Suprapubic skin (tissue), 4 donors: ENCODE results near the gene ITGA2.

Experiments used
- CTCF ChIP-seq, 2 donors: fragments of 200-600 bp in 1 of 2; fragments of 450-650 bp in 1 of 2; sonication (generic) in 1 of 2; IDR thresholded peaks; one replicate each; pipeline ENCODE4 v1.5.1; 2016 to 2019; ENCODE audit warnings: antibody characterized with exemption in 2 of 2, mild to moderate bottlenecking in 1 of 2, moderate library complexity in 1 of 2
- POLR2A ChIP-seq, 2 donors: fragments of 450-650 bp; IDR thresholded peaks; one replicate each; pipeline ENCODE4 v1.6.1; 2017; ENCODE audit warnings: antibody characterized with exemption in 2 of 2, mild to moderate bottlenecking in 2 of 2, moderate library complexity in 2 of 2
- POLR2AphosphoS5 ChIP-seq, 3 donors: sonication (generic); formaldehyde crosslinking; IDR thresholded peaks; one replicate each; pipeline ENCODE4 v1.6.1; 2017; ENCODE audit warnings: antibody characterized with exemption in 3 of 3

- TF ChIP-seq CTCF (IDR thresholded peaks at IDR 0.05), result no peak
- TF ChIP-seq POLR2A (IDR thresholded peaks at IDR 0.05), result no peak
- TF ChIP-seq POLR2AphosphoS5 (IDR thresholded peaks at IDR 0.05), result no peak
These were observed 11.8 kb upstream of the ITGA2 start for GRCh38 chr5:52977264-52977897.
